DMS153 treated with DMSO at 0.1 percent for 48 hours (cell line): ENCODE data around the gene SLC2A10.

Experiments
- DNase-seq: peaks from one replicate; lab custom pipeline; 2025; ENCODE audit not compliant: unreplicated experiment; lab: John Stamatoyannopoulos, UW

SLC2A10 gene

GRCh38 chr20:46725186-46726165 lies 16.0 kb downstream of the SLC2A10 start:
- no peak for DNase-seq

GRCh38 chr20:46731770-46732169 lies 22.3 kb downstream of the SLC2A10 start:
- DNase-seq, result no peak

GRCh38 chr20:46735436-46735835 lies 26.0 kb downstream of the SLC2A10 start:
- no peak for DNase-seq

GRCh38 chr20:46739431-46740213 lies 30.2 kb downstream of the SLC2A10 start:
- DNase-seq, result no peak

- DNase-seq, result no peak
Observed at GRCh38 chr20:46740214-46740609, 30.8 kb downstream of the SLC2A10 start.

GRCh38 chr20:46741924-46742668 lies 32.6 kb downstream of the SLC2A10 start:
- no peak for DNase-seq

GRCh38 chr20:46742669-46743045 lies 33.2 kb downstream of the SLC2A10 start:
- DNase-seq, result no peak

- no peak for DNase-seq
Observed at GRCh38 chr20:46743088-46743487, 33.6 kb downstream of the SLC2A10 start.

GRCh38 chr20:46746956-46747526 lies 37.6 kb downstream of the SLC2A10 start:
- DNase-seq, result no peak

GRCh38 chr20:46749147-46749546 lies 39.7 kb downstream of the SLC2A10 start:
- no peak for DNase-seq

- no peak for DNase-seq
Observed at GRCh38 chr20:46751856-46752255, 42.4 kb downstream of the SLC2A10 start.

- DNase-seq, result peak; percentile 54
Observed at GRCh38 chr20:46752728-46753127, 43.3 kb downstream of the SLC2A10 start.

- DNase-seq, result no peak
Observed at GRCh38 chr20:46755483-46756413, 46.3 kb downstream of the SLC2A10 start.

- DNase-seq, result no peak
Observed at GRCh38 chr20:46756419-46756818, 47.0 kb downstream of the SLC2A10 start.

- no peak for DNase-seq
Observed at GRCh38 chr20:46757135-46757534, 47.7 kb downstream of the SLC2A10 start.

GRCh38 chr20:46757754-46758678 lies 48.6 kb downstream of the SLC2A10 start:
- peak; percentile 60 for DNase-seq

GRCh38 chr20:46758929-46759669 lies 49.6 kb downstream of the SLC2A10 start:
- no peak for DNase-seq

- no peak for DNase-seq
Observed at GRCh38 chr20:46761566-46761965, 52.1 kb downstream of the SLC2A10 start.
